Measurements from ENCODE around the gene CCDC197. TPM values are rescaled to one million over a fixed set of nuclear protein-coding genes. Genes with fewer than 3 reads are reported as not detected.

Gene CCDC197
- total and polyA plus RNA-seq, 9 donors, result not detected

DNA sequence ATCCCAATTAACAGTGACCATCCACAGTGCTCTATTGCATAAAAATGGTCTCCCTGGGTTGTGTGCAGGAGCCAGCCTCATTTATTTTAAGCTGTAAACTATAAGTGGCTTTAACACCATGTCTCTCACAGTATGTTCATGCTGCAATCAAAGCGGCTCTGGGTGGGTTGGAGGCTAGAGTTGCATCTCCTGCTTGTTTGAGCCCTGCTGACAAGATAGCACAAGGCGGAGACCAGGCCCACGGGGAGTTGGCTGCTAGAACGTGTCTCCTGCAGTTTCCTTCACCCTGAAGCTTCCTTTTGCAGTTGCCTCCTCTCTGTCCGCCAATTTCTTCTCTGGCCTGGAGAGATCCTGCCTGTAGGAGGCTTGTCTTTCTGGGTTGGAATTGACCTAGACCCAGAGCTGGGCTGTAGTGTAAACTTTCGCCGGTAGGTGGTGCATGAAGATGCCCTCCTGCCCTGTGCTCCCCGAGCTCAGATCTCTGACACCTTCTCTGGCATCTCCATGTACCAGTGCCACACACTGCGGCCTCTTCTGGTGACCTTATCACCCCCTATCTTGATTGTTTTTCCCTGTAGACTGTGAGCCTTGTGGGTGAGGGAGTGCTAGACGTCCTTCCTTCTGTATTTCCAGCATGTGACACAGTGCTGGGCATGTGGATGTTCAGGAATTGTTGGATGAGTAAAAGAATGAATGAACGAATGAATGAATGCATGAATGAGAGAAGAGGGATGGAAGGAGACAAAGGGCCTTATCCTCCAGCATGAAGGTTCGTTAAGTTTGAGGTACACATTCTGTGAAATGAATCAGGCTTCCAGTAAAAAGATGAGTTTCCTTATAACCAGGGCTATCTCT, 39.4 kb downstream of the CCDC197 start:
- H3K36me3 ChIP-seq, result no peaks in the 10 kb centered on the region
- TF ChIP-seq POLR2A (IDR thresholded peaks at IDR 0.05) (no peak), CTCF (IDR thresholded peaks at IDR 0.05) (peak; percentile 25 to 63 (median 41))
- no peak overlapping the region for H3K4me3 ChIP-seq
- H3K9me3 ChIP-seq, result no peaks in the 10 kb centered on the region
- H3K27ac ChIP-seq, result no peak overlapping the region
- WGBS, 3 donors, result 51 to 57% (median 53%) methylated on average over 12 of the region's 12 CpGs
- DNase-seq, result peak; percentile 36 to 72 (median 67)
- no peaks in the 10 kb centered on the region for H3K27me3 ChIP-seq
- no peaks in the 10 kb centered on the region for H3K4me1 ChIP-seq (ENCODE audit: insufficient read depth)
- intact Hi-C loops (cut with DNase I), result loop anchor here in 2 of 4 donors (5.0 to 10.0 kb wide), 2 partner anchors 98 to 101 kb away; no protein-coding TSS in a partner anchor

GRCh38 chr14:94037954-94038353, 40.9 kb downstream of the CCDC197 start:
- Histone ChIP-seq H3K27ac (no peak overlapping the region), H3K27me3 (no peaks in the 10 kb centered on the region), H3K9me3 (no peaks in the 10 kb centered on the region), H3K36me3 (no peaks in the 10 kb centered on the region), H3K4me1 (ENCODE audit: insufficient read depth) (no peaks in the 10 kb centered on the region), H3K4me3 (no peak overlapping the region)
- no peak for DNase-seq
- WGBS, 3 donors, result 81 to 88% (median 87%) methylated on average over 9 of the region's 9 CpGs
- intact Hi-C loops (cut with DNase I), result loop anchor here in 2 of 4 donors (5.0 to 10.0 kb wide), 2 partner anchors 97 to 99 kb away; no protein-coding TSS in a partner anchor
- TF ChIP-seq CTCF (IDR thresholded peaks at IDR 0.05), result no peak
- TF ChIP-seq POLR2A (IDR thresholded peaks at IDR 0.05), result no peak
- no peak for TF ChIP-seq EP300 (IDR thresholded peaks at IDR 0.05)

- 85 to 90% (median 86%) methylated on average over 7 of the region's 7 CpGs for WGBS, 3 donors
- intact Hi-C loops (cut with DNase I), result loop anchor here in 2 of 4 donors (5.0 to 10.0 kb wide), 2 partner anchors 96 to 99 kb away; no protein-coding TSS in a partner anchor
These were observed 41.4 kb downstream of the CCDC197 start for GRCh38 chr14:94038510-94038909.

More at GRCh38 chr14:94038510-94038909, 41.4 kb downstream of the CCDC197 start:
- TF ChIP-seq CTCF (IDR thresholded peaks at IDR 0.05), result no peak
- no peak for TF ChIP-seq POLR2A (IDR thresholded peaks at IDR 0.05)
- TF ChIP-seq EP300 (IDR thresholded peaks at IDR 0.05), result no peak
- H3K4me1 ChIP-seq (ENCODE audit: insufficient read depth), result no peaks in the 10 kb centered on the region
- no peak for DNase-seq
- no peaks in the 10 kb centered on the region for H3K27me3 ChIP-seq
- no peaks in the 10 kb centered on the region for H3K9me3 ChIP-seq
- H3K27ac ChIP-seq, result no peak overlapping the region
- no peak overlapping the region for H3K4me3 ChIP-seq
- no peaks in the 10 kb centered on the region for H3K36me3 ChIP-seq

Data from ovary (tissue), 9 donors.